Left colon (tissue), 2 donors: ENCODE results near the gene YBEY. TPM values are rescaled to one million over a fixed set of nuclear protein-coding genes. Genes with fewer than 3 reads are reported as not detected.

Source experiments
- ATAC-seq: fragments of 200-7000 bp; cut with Tn5 transposase; one replicate; pipeline ENCODE4 v1.9.1; 2020; ENCODE audit warnings: mild to moderate bottlenecking, moderate library complexity
- DNase-seq, 2 donors: peaks; one replicate each; pipeline ENCODE4 v3.0.0-alpha.2; 2020
- intact Hi-C, 2 donors: fragments of 100-400 bp; cut with DNase I in 1 of 2; cut with micrococcal nuclease in 1 of 2; formaldehyde crosslinking; loops; one replicate each; pipeline versions ENCODE4 v1.11.2 to v1.14.0; 2022; cut with DNase I, micrococcal nuclease
- total RNA-seq, 2 donors: library from RNA; stranded (reverse); fragmentation: NEBNext Ultra II Directional; extraction: Animal tissue kit (Norgen Biotek cat#: 25700); gene quantifications; one replicate each; pipeline ENCODE4 v1.2.1, GENCODE V29; 2021
- donor health status: DM: no; HTN: no; CAD: no.
- donor health status: DM: yes; HTN: yes; CAD: no.

Gene YBEY
- total RNA-seq, 2 donors from 2014 or later: 19.6 to 25.7 TPM

DNA sequence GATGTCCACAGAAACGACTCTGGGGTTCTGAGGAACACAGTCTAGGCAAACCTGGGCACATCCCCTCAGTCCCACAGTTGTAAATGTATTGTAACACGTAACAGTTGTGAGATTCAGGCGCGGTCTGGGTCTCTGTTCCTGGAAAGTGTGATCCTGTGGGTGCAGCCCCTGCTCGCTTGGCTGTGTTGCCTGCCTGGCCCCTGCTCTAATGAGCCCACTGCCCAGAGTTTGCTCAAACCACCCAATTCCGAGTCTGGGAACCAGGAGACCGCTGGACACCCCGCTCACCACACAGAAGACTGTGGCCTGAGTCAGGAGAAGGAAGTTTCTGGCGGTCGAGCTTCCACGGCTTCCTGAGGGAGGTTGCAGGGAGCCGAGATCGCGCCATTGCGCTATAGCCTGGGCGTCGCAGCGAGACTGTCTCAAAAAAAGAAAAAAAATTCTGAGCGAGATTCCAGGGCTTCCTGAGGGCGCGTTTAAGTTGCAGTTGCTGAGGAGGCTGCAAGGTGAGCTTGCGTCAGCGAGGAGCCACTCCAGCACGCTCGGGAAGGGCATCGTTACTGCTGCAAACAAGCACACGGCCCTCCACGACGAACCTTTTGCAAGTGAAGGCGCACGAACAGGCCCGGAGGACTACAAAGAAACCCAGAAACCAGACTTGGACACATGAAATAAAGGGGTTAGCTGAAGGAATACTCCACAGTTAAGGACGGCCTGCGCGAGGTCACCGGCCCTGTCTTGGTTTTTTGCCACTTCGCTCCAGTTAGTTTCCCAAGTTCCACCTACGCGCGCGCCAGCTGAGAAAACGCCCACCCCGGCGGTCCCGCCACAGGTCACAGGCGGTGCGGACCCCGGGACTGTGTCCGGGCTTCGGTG is 36.4 kb downstream of the YBEY start:
- DNase-seq: peak in 1 of 2 donors; percentile 40

GRCh38 chr21:46323227-46323709 is 37.1 kb downstream of the YBEY start:
- intact Hi-C loops: no loop called here
- no peak for ATAC-seq
- no peak for DNase-seq

More for the DNA sequence above, 36.4 kb downstream of the YBEY start:
- no peak for ATAC-seq
- intact Hi-C loops: no loop called here

DNA sequence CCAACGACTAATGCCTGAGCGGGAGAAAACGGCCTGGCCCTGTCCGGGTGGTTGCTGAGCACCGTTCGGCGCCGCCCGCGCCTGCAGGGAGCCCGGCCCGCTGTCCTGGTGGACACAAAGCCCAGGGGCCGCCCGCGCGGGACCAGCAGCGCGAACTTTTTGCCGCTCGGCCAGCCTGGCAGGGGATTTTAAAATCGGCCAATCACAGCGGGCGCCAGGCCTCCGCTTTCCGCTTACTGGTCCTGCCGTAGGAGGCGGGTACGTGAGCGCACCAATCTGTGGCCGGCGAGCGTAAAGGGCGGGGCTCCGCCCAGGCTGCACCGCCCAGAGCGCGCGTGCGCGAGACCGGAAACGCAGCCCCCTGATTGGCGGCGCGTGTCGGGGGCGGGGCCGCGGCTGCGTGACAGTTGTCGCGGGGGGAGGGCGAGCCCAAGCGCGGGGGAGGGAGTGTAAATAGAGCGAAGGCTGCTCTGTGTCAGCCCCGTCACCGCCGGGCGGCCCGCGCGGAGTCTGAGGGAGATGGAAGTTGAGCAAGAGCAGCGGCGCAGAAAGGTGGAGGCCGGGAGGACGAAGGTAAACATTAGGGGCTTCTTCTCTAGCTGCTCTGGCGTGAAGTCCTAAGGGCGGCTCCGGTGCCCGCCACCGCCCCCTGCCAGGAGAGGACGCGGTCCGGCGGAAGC is 37.7 kb downstream of the YBEY start, which contains the start of the genes C21orf58 and PCNT:
Gene C21orf58 (minus strand): TSS at position 161 of the 680 bp plus-strand sequence. CDS start 1,132 bp downstream, outside the sequence.
Gene PCNT (plus strand): TSS at position 447 of the 680 bp plus-strand sequence. CDS start 73 bp downstream, at position 520.
- ATAC-seq (peak; percentile 83), DNase-seq (peak; percentile 98)
- intact Hi-C loops: no loop called here

DNA sequence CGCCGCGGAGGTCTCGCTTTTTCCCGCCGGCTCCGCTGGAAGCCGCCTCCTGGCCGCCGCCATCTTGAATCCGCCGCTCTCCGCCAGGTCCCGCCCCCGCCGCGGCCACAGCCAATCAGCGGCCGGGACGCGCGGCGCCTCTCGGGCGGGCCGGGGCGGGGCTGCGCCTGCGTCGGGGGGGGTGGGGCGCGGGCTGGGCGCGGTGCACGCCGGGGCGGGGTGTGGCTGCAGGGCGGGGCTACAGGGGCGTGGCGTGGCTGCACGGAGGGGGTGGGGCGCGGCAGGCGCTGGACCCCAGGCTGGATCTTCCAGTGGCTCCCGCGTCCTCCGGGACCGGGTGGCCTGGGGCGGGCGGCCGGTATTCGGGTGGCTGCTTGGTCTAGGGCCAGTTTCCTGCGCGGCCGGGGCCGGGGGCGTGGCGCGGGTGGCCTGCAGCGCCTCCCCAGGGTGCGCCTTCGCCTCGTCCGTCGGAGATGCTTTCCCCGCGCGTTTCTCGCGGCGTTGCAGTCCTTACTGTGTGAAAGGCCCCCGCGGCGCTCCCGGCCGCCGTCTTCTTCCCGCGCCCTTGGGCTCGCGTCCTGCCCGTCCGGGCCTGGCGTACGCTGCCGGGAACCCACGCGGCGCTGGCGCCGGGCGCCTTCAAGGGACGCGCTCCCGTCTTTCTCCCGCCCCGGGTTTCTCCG is 38.4 kb downstream of the YBEY start:
- intact Hi-C loops: no loop called here
- ATAC-seq (peak; percentile 77), DNase-seq (peak; percentile 83 to 90)

- ATAC-seq: peak; percentile 44
- peak; percentile 67 to 71 for DNase-seq
- intact Hi-C loops: no loop called here
Measured at GRCh38 chr21:46325073-46325912, 39.2 kb downstream of the YBEY start.

DNA sequence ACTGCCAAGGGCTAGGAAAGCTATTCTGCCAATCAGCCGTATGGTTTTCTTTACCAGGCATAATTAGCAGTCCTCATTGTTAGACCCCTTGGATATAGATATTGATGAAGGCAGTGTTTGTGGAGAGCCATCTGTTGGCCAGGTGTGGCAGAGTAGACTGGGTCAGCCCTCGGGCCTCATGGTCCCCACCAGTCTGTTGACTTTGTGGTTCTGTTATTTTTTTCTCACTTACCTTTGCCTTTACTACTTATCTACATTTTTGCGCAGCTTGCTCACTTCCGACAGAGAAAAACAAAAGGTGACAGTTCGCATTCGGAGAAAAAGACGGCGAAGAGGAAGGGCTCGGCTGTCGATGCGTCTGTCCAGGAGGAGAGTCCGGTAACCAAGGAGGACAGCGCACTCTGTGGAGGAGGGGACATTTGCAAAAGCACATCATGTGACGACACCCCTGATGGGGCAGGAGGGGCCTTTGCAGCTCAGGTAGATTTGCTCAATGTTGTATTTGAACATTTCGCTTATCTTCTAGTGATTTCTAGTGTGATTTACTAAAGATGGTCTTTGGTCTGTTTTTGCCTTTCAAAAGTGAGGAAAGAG is 40.1 kb downstream of the YBEY start:
- intact Hi-C loops: no loop called here
- DNase-seq (no peak), ATAC-seq (no peak)

DNA sequence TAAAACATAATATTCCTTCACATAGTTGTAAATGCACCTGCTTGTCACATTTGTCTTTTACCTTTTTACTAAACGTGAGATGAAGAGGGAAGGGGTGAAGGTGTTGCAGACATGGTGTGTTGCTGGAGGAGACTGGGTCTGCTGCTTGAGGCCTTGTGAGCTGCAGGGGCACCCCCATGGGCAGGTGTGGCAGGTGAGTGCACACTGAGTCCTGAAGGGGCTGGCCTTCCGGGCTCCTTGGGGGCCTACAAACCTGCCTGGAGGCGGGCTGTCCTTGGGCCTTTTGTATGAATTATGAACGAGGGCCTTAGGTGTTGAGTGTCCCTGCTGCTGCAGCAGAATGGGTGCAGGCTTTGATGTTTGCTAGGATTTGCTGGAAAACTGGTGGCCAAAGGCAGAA is 41.6 kb downstream of the YBEY start:
- ATAC-seq (no peak), DNase-seq (no peak)
- intact Hi-C loops: no loop called here

DNA sequence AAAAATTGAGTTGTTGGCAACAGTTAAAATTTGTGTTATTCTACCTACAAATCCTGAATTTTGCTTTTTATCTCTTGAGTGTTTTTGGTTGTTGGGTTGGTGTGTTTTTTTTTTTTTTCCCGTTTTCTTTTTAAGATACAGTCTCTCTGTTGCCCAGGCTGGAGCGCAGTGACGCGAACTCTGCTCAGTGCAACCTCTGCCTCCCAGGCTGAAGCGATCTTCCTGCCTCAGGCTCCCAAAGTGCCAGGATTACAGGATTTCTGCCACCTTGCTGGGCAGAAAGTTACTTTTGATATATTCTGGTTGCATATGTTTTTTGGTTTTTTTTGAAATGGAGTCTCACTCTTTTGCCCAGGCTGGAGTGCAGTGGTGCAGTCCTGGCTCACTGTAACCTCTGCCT is 42.0 kb downstream of the YBEY start:
- intact Hi-C loops: no loop called here
- no peak for ATAC-seq
- DNase-seq: no peak

DNA sequence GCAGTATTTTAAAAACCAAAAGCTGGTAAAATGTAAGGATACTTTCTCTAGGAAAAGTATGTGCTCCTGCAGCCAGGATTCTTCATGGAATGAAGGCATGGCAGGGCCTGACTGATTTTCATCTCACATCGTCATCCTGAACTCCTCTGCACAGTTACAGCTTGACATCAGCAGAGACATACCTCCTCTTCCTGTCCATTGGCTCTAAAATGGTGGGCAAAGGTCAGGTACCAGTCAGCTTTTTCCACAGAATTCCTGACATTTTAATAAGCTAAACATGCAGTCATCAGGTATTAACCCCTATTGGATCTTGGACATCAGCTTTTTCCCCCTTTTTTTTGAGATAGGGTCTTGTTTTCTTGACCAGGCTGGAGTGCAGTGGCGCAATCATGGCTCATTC is 43.7 kb downstream of the YBEY start:
- ATAC-seq (no peak), DNase-seq (no peak)
- intact Hi-C loops: no loop called here

DNA sequence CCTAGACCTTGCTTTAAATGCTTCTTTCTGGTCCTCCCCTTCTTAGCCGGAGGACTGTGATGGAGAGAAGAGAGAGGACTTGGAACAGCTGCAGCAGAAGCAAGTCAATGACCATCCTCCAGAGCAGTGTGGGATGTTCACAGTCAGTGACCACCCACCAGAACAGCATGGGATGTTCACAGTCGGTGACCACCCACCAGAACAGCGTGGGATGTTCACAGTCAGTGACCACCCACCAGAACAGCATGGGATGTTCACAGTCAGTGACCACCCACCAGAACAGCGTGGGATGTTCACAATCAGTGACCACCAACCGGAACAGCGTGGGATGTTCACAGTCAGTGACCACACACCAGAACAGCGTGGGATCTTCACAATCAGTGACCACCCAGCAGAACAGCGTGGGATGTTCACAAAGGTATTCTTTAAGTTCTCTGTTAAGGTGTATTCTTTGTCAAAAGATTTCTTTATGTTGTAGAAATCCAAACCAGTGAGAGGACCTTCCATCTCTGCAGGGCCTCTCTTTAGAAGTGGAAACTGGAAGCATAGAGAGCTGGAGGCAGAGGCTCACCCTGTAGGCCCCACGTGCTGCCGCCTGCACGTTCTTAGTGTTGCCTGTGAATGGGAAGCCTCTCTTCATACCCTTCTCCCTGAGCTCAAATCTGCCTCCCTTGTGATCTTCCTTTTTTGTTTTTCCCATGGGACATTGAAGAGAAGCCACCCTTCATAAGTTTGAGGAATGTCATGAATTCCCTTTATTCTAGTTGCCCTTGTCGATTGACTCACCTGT is 48.4 kb downstream of the YBEY start:
- DNase-seq: no peak
- no peak for ATAC-seq
- intact Hi-C loops: no loop called here

DNA sequence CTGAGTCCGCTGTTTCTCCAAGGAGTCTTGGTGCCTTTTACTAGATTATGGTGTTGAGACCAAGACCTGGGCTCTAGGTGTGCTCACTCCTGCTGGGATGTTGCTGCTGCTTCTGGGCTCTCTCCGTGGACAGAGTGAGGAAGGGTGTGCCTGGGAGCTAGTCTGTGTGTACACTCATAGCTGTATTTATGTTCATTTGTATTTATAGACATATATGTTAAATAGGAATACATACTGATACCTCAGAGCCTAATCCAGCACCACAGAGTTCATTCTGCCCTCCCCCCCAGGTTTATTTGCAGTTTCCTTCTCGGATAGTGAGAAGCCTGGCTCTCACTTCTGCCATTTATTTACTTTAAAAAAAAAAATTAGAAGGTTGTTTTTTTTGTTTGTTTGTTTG is 50.5 kb downstream of the YBEY start:
- no peak for ATAC-seq
- intact Hi-C loops: no loop called here

DNA sequence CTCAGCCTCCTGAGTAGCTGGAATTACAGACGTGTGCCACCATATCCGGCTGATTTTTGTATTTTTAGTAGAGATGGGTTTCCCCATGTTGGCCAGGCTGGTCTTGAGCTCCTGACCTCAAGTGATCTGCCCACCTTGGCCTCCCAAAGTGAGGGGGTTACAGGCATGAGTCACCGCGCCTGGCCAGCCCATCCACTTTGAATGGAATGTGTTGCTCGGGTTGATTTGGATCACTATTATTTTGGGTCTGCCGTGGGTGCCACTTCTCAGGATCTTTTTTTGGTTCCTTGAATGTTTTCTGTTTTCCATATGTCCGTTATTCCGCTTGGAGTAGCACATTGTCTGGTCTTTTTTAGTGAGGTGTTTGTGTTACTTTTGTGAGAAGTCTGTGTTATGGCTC is 54.9 kb downstream of the YBEY start:
- ATAC-seq: no peak
- DNase-seq: no peak
- intact Hi-C loops: no loop called here

More for the DNA sequence above, 50.5 kb downstream of the YBEY start:
- DNase-seq: no peak

- ATAC-seq (no peak), DNase-seq (no peak)
- intact Hi-C loops: no loop called here
Measured at GRCh38 chr21:46344219-46344915, 58.2 kb downstream of the YBEY start.

- intact Hi-C loops: no loop called here
Measured at GRCh38 chr21:46345861-46346260, 59.7 kb downstream of the YBEY start.

GRCh38 chr21:46346296-46347202 is 60.4 kb downstream of the YBEY start:
- ATAC-seq: no peak
- intact Hi-C loops: no loop called here
- DNase-seq: no peak

More at GRCh38 chr21:46345861-46346260, 59.7 kb downstream of the YBEY start:
- DNase-seq (no peak), ATAC-seq (no peak)

GRCh38 chr21:46347203-46347550 is 61.0 kb downstream of the YBEY start:
- ATAC-seq (no peak), DNase-seq (no peak)

More at GRCh38 chr21:46347203-46347550, 61.0 kb downstream of the YBEY start:
- intact Hi-C loops: no loop called here
